Stimulated activated CD4-positive, alpha-beta T cell treated with anti-CD3 and anti-CD28 coated beads, Interleukin-1b, Interleukin-23, amount 100 ng/mL, for 4 hours (primary cell): ENCODE measurements around the gene TOX2.

Experiments
- DNase-seq, 2 donors: peaks; one replicate each; pipeline ENCODE4 v3.0.0-alpha.2; 2020; ENCODE audit warnings: low read depth in 2 of 2

Gene TOX2

GRCh38 chr20:44019638-44020335, 105.1 kb downstream of the TOX2 start:
- no peak for DNase-seq

- no peak for DNase-seq
Observed at GRCh38 chr20:44020406-44021148, 105.9 kb downstream of the TOX2 start.

- no peak for DNase-seq
Observed at GRCh38 chr20:44021186-44021585, 106.5 kb downstream of the TOX2 start.

- no peak for DNase-seq
Observed at GRCh38 chr20:44021900-44022299, 107.2 kb downstream of the TOX2 start.

- DNase-seq = no peak
Observed at GRCh38 chr20:44022464-44022863, 107.8 kb downstream of the TOX2 start.

- no peak for DNase-seq
Observed at GRCh38 chr20:44023515-44024371, 109.1 kb downstream of the TOX2 start.

GRCh38 chr20:44024820-44025580, 110.3 kb downstream of the TOX2 start:
- no peak for DNase-seq

GRCh38 chr20:44025756-44026155, 111.1 kb downstream of the TOX2 start:
- no peak for DNase-seq

- DNase-seq = no peak
Observed at GRCh38 chr20:44026647-44027342, 112.1 kb downstream of the TOX2 start.

GRCh38 chr20:44027343-44028002, 112.8 kb downstream of the TOX2 start:
- DNase-seq = no peak

GRCh38 chr20:44028003-44028730, 113.5 kb downstream of the TOX2 start:
- DNase-seq = no peak

GRCh38 chr20:44028868-44029847, 114.5 kb downstream of the TOX2 start:
- no peak for DNase-seq

GRCh38 chr20:44029848-44030230, 115.2 kb downstream of the TOX2 start:
- no peak for DNase-seq

GRCh38 chr20:44030394-44030793, 115.7 kb downstream of the TOX2 start:
- DNase-seq = no peak

GRCh38 chr20:44031001-44031574, 116.4 kb downstream of the TOX2 start:
- DNase-seq = no peak

GRCh38 chr20:44031781-44032582, 117.3 kb downstream of the TOX2 start:
- DNase-seq = no peak

- DNase-seq = no peak
Observed at GRCh38 chr20:44032583-44033331, 118.1 kb downstream of the TOX2 start.
